Pancreas (tissue), 10 donors: ENCODE data around the gene ZBTB7C. TPM values are rescaled to one million over a fixed set of nuclear protein-coding genes. Genes with fewer than 3 reads are reported as not detected.

Experiments used
- ATAC-seq, 4 donors: fragments of 200-7000 bp; cut with Tn5 transposase; one replicate each; pipeline versions ENCODE4 v1.8.0 to v1.9.1; 2020; ENCODE audit warnings: mild to moderate bottlenecking in 4 of 4, moderate library complexity in 4 of 4
- DNase-seq, 6 donors: peaks; one replicate each; pipeline ENCODE4 v3.0.0-alpha.2; 2020
- FAIRE-seq: peaks from 2 replicates; lab custom pipeline; 2012; peaks lifted over from hg19 to GRCh38; lab: Jason Lieb, UNC
- H3K27ac ChIP-seq, 4 donors: fragments of 200-600 bp; sonication (generic); 1 replicate in 3 of 4; 2 replicates in 1 of 4; pipeline versions ENCODE4 v1.5.0 to v1.8.0; 2020
- H3K27me3 ChIP-seq, 4 donors: fragments of 200-600 bp; one replicate each; pipeline ENCODE4 v1.8.0; 2021
- H3K36me3 ChIP-seq, 3 donors: fragments of 200-600 bp; sonication (generic) in 1 of 3; one replicate each; pipeline versions ENCODE4 v1.5.0 to v1.8.0; 2020 to 2021
- H3K4me1 ChIP-seq, 3 donors: fragments of 200-600 bp; one replicate each; pipeline ENCODE4 v1.8.0; 2021
- H3K4me3 ChIP-seq, 4 donors: fragments of 200-600 bp; sonication (generic) in 2 of 4; one replicate each; pipeline versions ENCODE4 v1.5.0 to v1.8.0; 2020 to 2021
- H3K9me3 ChIP-seq, 4 donors: fragments of 200-600 bp; one replicate each; pipeline ENCODE4 v1.8.0; 2021
- WGBS, 2 donors: extraction: QIAGEN DNeasy Blood & Tissue Kit; methylation state at CpG; one replicate each; pipeline ENCODE4 v1.1.7; 2013; 5-methylcytosine and 5-hydroxymethylcytosine counted together
- intact Hi-C, 3 donors: fragments of 100-400 bp; cut with DNase I; formaldehyde crosslinking; loops; one replicate each; pipeline versions ENCODE4 v1.11.1 to v1.14.2; 2022
- polyA plus RNA-seq, 2 donors: library from polyadenylated mRNA; stranded (reverse); fragments of 200-250 nt; gene quantifications; one replicate each; pipeline ENCODE4 v1.2.3, GENCODE V29; 2013
- total RNA-seq, 6 donors: library from RNA; stranded (reverse); fragmentation: NEBNext Ultra II Directional in 4 of 6; extraction: Animal tissue kit (Norgen Biotek cat#: 25700) in 4 of 6; gene quantifications; one replicate each; pipeline versions ENCODE4 v1.2.1 to v1.2.4, GENCODE V29; 2021 to 2023
- TF ChIP-seq, protein P1 (sequence below), 4 donors: fragments of 200-600 bp; sonication (generic) in 3 of 4; IDR thresholded peaks; one replicate each; pipeline versions ENCODE4 v1.5.0 to v1.8.0; 2021; ENCODE audit warnings: antibody characterized with exemption in 4 of 4
- donor health status: healthy with polysubstance abuse.
- donor health status: DM: no; HTN: no; CAD: no; lungs with moderate emphysema.
- donor health status: DM: no; HTN: no; CAD: no.
- donor health status: control.
- donor health status: control.
- donor health status: Bipolar disorder and iron deficiency.
- donor health status: DM: yes; HTN: yes; CAD: no.
- donor health status: DM: no; HTN: no; CAD: no.
- donor health status: DM: no; HTN: no; CAD: no.
- donor health status: DM: yes; HTN: yes; CAD: no.

The ZBTB7C gene
- total and polyA plus RNA-seq, 8 donors: 0.35 to 1.7 (median 0.91) TPM

DNA sequence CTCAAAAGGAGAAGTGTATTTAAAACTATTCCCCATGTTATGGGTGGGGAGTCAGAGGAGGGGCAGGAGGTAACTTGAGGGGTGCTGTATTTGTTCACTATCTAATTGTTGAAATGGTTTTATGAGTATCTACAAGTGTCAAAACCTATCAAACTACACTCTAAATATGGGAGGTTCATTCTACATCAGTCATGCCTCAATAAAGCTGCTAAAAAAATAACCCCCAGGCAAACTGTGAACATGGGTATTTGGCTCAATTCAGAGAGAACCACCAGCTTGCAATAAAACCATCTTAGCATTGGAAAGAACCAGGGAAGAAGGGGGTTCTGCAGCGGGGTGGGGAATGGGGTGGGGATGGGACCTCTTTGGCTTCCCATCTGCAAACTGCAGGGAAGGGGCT is 302.7 kb downstream of the ZBTB7C start:
- no peaks in the 10 kb centered on the region for H3K36me3 ChIP-seq
- H3K27ac ChIP-seq: no peak overlapping the region
- no peak for DNase-seq
- WGBS, 2 donors: 61 to 73% methylated on average over 1 of the region's 1 CpG
- ATAC-seq: no peak
- H3K4me1 ChIP-seq: no peaks in the 10 kb centered on the region
- H3K27me3 ChIP-seq: no peaks in the 10 kb centered on the region
- H3K4me3 ChIP-seq: no peak overlapping the region
- TF ChIP-seq, protein P1, sequence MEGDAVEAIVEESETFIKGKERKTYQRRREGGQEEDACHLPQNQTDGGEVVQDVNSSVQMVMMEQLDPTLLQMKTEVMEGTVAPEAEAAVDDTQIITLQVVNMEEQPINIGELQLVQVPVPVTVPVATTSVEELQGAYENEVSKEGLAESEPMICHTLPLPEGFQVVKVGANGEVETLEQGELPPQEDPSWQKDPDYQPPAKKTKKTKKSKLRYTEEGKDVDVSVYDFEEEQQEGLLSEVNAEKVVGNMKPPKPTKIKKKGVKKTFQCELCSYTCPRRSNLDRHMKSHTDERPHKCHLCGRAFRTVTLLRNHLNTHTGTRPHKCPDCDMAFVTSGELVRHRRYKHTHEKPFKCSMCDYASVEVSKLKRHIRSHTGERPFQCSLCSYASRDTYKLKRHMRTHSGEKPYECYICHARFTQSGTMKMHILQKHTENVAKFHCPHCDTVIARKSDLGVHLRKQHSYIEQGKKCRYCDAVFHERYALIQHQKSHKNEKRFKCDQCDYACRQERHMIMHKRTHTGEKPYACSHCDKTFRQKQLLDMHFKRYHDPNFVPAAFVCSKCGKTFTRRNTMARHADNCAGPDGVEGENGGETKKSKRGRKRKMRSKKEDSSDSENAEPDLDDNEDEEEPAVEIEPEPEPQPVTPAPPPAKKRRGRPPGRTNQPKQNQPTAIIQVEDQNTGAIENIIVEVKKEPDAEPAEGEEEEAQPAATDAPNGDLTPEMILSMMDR (IDR thresholded peaks at IDR 0.05): no peak
- no peak for FAIRE-seq
- intact Hi-C loops: no loop called here
- no peaks in the 10 kb centered on the region for H3K9me3 ChIP-seq

DNA sequence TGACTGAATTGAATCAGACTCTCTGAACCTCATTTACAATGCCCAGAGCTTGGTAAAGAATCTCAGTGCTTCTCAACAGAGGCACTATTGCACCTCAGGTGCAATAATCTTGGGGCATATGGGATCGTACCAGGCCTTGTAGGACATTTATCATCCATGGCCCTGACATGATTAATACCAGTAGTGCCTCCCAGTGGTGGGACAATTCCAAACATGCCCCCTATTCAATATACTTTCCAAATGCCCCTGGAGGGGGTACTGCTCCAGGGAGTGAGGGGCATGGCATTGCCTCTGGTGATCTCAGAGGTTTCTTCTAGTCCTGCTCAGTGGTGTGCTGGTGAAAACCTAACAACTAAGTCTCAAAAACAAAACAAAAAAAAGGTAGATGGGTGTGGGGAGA is 303.9 kb downstream of the ZBTB7C start:
- FAIRE-seq (no peak), DNase-seq (no peak), ATAC-seq (no peak)
- Histone ChIP-seq H3K36me3 (no peaks in the 10 kb centered on the region), H3K27ac (no peak overlapping the region), H3K4me1 (no peaks in the 10 kb centered on the region), H3K4me3 (no peak overlapping the region), H3K9me3 (no peaks in the 10 kb centered on the region), H3K27me3 (no peaks in the 10 kb centered on the region)
- intact Hi-C loops: no loop called here
- TF ChIP-seq, protein P1 (IDR thresholded peaks at IDR 0.05): no peak
- 59% methylated on average over 1 of the region's 1 CpG for WGBS, 2 donors

DNA sequence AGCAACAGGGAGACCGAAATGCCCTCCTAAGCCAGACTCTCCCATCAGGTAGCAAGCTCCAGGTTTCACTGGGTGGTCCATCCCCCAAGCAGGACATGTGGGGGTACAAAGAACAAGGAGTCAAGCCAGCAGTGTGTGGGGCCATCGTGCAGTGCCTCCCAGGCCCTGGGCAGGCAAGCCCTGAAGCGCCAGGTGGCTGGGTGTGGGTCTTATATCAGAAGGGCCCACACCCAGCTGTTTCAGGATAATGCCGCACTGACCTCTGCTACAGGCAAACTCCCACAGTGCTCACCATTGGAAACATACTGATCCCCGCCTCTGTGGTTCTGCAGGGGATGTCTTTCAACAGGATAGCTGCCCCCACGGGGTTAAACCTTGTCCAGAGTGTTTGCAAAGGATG is 304.5 kb downstream of the ZBTB7C start:
- FAIRE-seq: no peak

DNA sequence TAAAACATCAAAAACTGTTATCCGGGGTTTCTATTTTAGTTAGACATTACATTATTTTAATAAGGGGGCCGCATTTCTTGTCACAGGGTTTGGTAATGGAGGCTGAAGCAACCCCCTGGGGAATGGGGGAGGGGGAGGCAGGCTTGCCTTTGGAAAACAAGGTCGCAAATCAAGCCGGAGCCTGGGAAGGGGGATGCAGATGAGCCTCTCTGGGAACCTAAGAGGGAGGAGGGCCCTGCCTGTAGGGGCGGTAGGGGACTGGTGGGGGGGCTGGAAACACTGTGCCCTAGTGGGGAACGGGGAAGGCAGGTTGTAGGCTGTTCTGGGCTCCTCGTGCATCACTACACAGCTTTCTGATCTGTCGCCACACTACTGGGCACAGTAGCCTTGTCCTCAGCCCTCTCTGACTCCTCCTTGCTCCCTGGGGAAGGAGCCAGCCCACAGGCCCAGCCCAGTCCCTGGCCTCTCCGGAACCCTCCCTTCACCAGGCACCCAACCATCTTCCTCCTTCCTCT is 308.5 kb downstream of the ZBTB7C start:
- Histone ChIP-seq H3K27ac (no peak overlapping the region), H3K9me3 (no peaks in the 10 kb centered on the region), H3K36me3 (no peaks in the 10 kb centered on the region), H3K27me3 (no peaks in the 10 kb centered on the region), H3K4me1 (no peaks in the 10 kb centered on the region), H3K4me3 (no peak overlapping the region)
- ATAC-seq (no peak), FAIRE-seq (no peak), DNase-seq (no peak)
- TF ChIP-seq, protein P1 (IDR thresholded peaks at IDR 0.05): no peak
- WGBS, 2 donors: 69 to 74% methylated on average over 9 of the region's 9 CpGs
- intact Hi-C loops: no loop called here

More for the DNA sequence above, 304.5 kb downstream of the ZBTB7C start:
- no peak overlapping the region for H3K27ac ChIP-seq
- 64 to 78% methylated on average over 6 of the region's 6 CpGs for WGBS, 2 donors
- ATAC-seq (no peak), DNase-seq (no peak)
- H3K4me1 ChIP-seq: no peaks in the 10 kb centered on the region
- TF ChIP-seq, protein P1 (IDR thresholded peaks at IDR 0.05): no peak
- no peaks in the 10 kb centered on the region for H3K27me3 ChIP-seq
- H3K9me3 ChIP-seq: no peaks in the 10 kb centered on the region
- no peak overlapping the region for H3K4me3 ChIP-seq
- intact Hi-C loops: no loop called here
- H3K36me3 ChIP-seq: no peaks in the 10 kb centered on the region

DNA sequence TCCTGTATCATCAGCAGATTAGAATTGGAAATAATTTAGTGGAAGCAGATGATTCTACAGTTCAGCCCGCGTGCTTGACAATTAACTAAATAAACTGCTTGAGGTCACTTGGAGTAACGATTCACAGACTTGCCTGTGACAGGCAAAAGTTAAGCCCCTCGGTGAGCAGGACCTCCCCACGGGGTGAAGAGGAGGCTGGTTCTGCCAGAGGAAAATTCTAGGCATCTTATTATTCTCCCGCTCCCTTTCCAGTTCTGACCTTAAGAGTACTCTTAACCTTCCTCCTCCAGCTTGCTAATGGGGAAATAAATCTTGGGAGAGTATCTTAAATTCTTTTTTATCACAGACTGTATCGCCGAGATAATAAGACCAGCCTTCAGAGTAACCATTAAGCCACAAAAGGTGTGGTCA is 309.0 kb downstream of the ZBTB7C start:
- TF ChIP-seq, protein P1 (IDR thresholded peaks at IDR 0.05): no peak
- intact Hi-C loops: no loop called here
- Histone ChIP-seq H3K4me1 (no peaks in the 10 kb centered on the region), H3K9me3 (no peaks in the 10 kb centered on the region), H3K36me3 (no peaks in the 10 kb centered on the region), H3K27me3 (no peaks in the 10 kb centered on the region), H3K27ac (no peak overlapping the region), H3K4me3 (no peak overlapping the region)
- WGBS, 2 donors: 54 to 64% methylated on average over 8 of the region's 8 CpGs
- no peak for FAIRE-seq
- ATAC-seq: no peak
- DNase-seq: no peak
